Measurements from ENCODE around the gene TBCE. TPM values are rescaled to one million over a fixed set of nuclear protein-coding genes. Genes with fewer than 3 reads are reported as not detected.

The TBCE gene
- total RNA-seq, 2 experiments from 2014 or later = 21.8 to 24.0 TPM

DNA sequence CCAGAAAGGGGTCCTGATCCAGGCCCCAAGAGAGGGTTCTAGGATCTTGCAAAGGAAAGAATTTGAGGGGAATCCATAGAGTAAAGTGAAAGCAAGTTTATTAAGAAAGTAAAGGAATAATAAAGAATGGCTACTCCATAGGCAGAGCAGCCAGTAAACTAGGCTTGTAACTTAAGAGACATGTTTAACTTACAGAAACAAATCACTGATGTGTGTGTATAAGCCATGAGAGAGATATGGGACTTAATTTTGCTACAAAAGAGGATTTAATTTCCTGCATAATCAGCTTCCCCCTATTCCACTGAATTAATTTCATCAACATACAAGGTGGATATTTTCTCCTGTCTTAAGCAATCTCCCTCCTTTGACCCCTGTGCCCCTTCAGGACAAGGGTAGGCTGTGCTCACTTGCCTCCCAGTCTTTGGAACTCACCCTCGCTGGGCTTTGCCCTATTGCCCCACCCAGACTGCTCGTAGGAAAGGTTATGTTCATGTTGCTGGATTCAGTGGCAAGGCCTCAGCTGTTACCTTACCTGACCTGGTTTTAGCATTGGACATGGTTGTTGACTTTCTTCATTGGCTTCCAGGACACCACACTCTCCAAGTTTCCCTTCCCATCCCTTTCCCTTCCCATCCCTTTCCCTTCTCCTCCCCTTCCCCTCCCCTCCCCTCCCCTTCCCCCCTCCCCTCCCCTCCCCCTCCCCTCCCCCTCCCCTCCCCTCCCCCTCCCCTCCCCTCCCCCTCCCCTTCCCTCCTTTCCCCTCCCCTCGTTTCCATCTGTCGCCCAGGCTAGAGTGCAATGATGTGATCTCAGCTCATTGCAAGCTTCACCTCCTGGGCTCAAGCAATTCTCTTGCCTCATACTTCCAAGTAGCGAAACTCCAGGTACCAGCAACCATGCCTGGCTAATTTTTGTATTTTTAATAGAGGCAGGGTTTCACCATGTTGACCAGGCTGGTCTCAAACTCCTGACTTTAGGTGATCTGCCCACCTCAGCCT is 44.6 kb downstream of the TBCE start:
- Mint-ChIP-seq H3K27me3 (no peaks in the 10 kb centered on the region), H3K27ac (peak overlapping the region; percentile 37), H3K4me1 (ENCODE audit: low read depth) (peaks cover 11% of the 10 kb centered on the region), H3K9me3 (no peaks in the 10 kb centered on the region), H3K36me3 (ENCODE audit: low read depth) (peaks cover 5% of the 10 kb centered on the region), H3K4me3 (no peak overlapping the region)
- ChIA-PET CTCF (interaction anchor here (0.7 to 1.0 kb wide), 4 partner anchors 93 to 318 kb away, joined by 3 to 4 read pairs (median 3); no protein-coding TSS in a partner anchor), POLR2A (interaction anchor here (0.6 to 1.5 kb wide), 3 partner anchors 10 to 304 kb away, joined by 3 read pairs; partner anchors contain the start of gene B3GALNT2)
- intact Hi-C loops (cut with micrococcal nuclease) = no loop called here
- ATAC-seq (peak; percentile 45), DNase-seq (no peak)
- TF ChIP-seq, protein P1, sequence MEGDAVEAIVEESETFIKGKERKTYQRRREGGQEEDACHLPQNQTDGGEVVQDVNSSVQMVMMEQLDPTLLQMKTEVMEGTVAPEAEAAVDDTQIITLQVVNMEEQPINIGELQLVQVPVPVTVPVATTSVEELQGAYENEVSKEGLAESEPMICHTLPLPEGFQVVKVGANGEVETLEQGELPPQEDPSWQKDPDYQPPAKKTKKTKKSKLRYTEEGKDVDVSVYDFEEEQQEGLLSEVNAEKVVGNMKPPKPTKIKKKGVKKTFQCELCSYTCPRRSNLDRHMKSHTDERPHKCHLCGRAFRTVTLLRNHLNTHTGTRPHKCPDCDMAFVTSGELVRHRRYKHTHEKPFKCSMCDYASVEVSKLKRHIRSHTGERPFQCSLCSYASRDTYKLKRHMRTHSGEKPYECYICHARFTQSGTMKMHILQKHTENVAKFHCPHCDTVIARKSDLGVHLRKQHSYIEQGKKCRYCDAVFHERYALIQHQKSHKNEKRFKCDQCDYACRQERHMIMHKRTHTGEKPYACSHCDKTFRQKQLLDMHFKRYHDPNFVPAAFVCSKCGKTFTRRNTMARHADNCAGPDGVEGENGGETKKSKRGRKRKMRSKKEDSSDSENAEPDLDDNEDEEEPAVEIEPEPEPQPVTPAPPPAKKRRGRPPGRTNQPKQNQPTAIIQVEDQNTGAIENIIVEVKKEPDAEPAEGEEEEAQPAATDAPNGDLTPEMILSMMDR (IDR thresholded peaks at IDR 0.05) = no peak

DNA sequence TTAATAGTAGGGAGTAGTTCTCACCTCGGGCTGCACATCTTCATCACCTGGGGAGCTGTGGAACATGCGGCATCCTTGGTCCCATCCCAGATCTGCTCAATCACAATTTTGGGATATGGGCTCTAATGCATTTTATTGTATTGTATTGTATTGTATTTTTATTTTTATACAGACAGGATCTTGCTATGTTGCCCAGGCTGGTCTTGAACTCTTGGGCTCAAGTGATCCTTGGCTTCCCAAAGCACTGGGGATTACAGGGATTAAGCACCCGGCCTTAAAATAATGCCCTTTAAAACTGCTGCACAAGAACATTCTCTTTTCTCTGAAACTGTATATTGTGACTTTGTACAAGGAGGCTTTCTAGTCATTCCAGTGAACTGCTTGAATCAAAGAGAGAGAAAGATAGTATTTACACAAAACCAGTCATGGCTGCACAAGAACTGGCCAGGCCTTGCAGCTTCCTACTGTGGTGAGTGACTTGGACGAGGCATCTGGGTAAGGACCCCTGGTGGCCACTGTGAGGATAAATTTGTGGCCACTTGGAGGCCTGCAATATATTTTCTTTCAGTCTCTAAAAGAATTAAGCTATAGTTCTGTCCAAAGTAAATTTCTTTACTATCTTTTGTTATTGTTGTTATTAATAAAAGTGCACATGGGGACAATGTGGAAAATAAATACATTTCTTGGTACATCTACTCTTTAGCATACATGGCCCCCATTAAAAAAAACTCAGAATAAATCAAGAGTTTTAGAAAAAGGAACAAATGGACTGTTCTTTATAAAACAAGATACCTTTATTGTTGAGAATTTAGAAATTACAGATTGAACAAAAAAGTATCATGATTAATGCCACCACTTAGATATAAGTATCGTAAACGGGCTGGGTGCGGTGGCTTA is 48.0 kb downstream of the TBCE start:
- TF ChIP-seq, protein P1 (IDR thresholded peaks at IDR 0.05) = peak; percentile 88
- intact Hi-C loops (cut with micrococcal nuclease) = loop anchor here (5.0 kb wide), 1 partner anchor 88 kb away; the partner anchor contains the start of genes ARID4B and GGPS1
- no peak overlapping the region for H3K27ac Mint-ChIP-seq
- ChIA-PET CTCF (interaction anchor here (0.6 to 4.0 kb wide), 50 partner anchors 9 to 721 kb away, joined by 3 to 56 read pairs (median 5); partner anchors contain the start of genes RBM34 and TBCE), POLR2A (no interaction called here)
- H3K9me3 Mint-ChIP-seq = no peaks in the 10 kb centered on the region
- H3K4me1 Mint-ChIP-seq (ENCODE audit: low read depth) = peaks cover 3% of the 10 kb centered on the region
- H3K4me3 Mint-ChIP-seq = no peak overlapping the region
- DNase-seq (peak; percentile 74), ATAC-seq (peak; percentile 87)
- no peaks in the 10 kb centered on the region for H3K27me3 Mint-ChIP-seq
- H3K36me3 Mint-ChIP-seq (ENCODE audit: low read depth) = peaks cover 11% of the 10 kb centered on the region

DNA sequence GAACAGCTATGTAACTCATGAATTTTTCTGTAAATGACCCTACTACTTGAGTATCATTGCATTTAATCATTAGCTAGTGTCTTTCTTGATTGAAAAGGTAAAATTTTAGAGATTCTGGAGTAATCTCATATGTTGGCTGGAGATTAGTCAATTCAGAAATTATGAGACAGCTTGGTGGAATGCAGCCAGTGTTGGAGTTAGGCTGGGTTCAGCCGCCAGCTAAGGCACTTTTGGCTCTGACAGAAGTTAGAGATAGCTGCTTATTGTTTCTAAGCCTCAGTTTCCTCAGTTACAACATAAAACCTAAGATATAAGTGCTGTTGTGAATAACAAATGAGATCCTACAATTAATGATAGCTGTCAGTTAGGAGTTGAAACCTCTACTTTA is 49.4 kb downstream of the TBCE start:
- DNase-seq (no peak), ATAC-seq (no peak)
- peaks cover 4% of the 10 kb centered on the region for H3K4me1 Mint-ChIP-seq (ENCODE audit: low read depth)
- POLR2A ChIA-PET = interaction anchor here (0.6 kb wide), 1 partner anchor 160 kb away, joined by 3 read pairs; no protein-coding TSS in a partner anchor
- no peak overlapping the region for H3K4me3 Mint-ChIP-seq
- H3K27ac Mint-ChIP-seq = no peak overlapping the region
- H3K9me3 Mint-ChIP-seq = no peaks in the 10 kb centered on the region
- intact Hi-C loops (cut with micrococcal nuclease) = loop anchor here (1.0 to 5.0 kb wide), 4 partner anchors 89 to 320 kb away; partner anchors contain the start of genes ARID4B and GGPS1
- TF ChIP-seq, protein P1 (IDR thresholded peaks at IDR 0.05) = no peak
- H3K36me3 Mint-ChIP-seq (ENCODE audit: low read depth) = peaks cover 11% of the 10 kb centered on the region
- CTCF ChIA-PET = interaction anchor here (0.6 to 4.0 kb wide), 88 partner anchors 8 to 928 kb away, joined by 3 to 56 read pairs (median 5); partner anchors contain the start of genes B3GALNT2 and RBM34
- H3K27me3 Mint-ChIP-seq = no peaks in the 10 kb centered on the region

DNA sequence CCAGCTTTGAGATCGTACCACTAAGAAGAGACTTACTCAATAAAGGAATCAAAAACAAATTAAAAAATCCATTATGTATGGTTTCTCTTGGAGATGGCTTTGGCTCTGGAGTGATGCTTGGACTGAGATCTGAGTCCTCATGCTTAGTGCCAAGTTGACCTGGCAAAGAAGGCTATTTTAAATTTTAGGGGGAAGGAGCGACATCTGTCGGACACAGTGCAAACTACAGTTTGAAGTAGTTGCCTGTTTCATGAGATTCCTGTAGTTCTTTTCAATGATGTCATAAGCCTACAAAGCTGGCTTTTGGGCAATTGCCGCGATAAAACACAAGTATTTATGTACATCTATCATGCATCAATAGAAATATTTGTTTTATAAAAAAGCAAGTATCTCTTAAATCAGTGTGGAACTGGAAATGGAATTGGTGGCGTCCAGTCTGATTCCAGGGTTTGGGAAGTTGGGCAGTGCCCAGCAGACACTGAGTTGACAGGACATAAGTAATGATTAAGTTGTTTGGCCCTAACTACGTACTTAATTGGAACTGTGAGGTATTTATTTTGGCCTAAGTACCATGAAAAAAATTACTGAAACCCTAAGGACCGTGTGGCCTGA is 50.0 kb downstream of the TBCE start:
- Mint-ChIP-seq H3K9me3 (no peaks in the 10 kb centered on the region), H3K4me1 (ENCODE audit: low read depth) (peaks cover 6% of the 10 kb centered on the region), H3K36me3 (ENCODE audit: low read depth) (peaks cover 11% of the 10 kb centered on the region), H3K27me3 (no peaks in the 10 kb centered on the region), H3K4me3 (no peak overlapping the region), H3K27ac (no peak overlapping the region)
- TF ChIP-seq, protein P1 (IDR thresholded peaks at IDR 0.05) = peak; percentile 81
- ChIA-PET CTCF (interaction anchor here (0.6 to 4.0 kb wide), 85 partner anchors 9 to 928 kb away, joined by 3 to 56 read pairs (median 5); partner anchors contain the start of genes B3GALNT2 and RBM34), POLR2A (no interaction called here)
- intact Hi-C loops (cut with micrococcal nuclease) = loop anchor here (1.0 to 5.0 kb wide), 4 partner anchors 90 to 320 kb away; partner anchors contain the start of genes ARID4B and GGPS1
- ATAC-seq (peak; percentile 81), DNase-seq (peak; percentile 79)
